Measurements from ENCODE around the gene PODNL1.

PODNL1 gene

DNA sequence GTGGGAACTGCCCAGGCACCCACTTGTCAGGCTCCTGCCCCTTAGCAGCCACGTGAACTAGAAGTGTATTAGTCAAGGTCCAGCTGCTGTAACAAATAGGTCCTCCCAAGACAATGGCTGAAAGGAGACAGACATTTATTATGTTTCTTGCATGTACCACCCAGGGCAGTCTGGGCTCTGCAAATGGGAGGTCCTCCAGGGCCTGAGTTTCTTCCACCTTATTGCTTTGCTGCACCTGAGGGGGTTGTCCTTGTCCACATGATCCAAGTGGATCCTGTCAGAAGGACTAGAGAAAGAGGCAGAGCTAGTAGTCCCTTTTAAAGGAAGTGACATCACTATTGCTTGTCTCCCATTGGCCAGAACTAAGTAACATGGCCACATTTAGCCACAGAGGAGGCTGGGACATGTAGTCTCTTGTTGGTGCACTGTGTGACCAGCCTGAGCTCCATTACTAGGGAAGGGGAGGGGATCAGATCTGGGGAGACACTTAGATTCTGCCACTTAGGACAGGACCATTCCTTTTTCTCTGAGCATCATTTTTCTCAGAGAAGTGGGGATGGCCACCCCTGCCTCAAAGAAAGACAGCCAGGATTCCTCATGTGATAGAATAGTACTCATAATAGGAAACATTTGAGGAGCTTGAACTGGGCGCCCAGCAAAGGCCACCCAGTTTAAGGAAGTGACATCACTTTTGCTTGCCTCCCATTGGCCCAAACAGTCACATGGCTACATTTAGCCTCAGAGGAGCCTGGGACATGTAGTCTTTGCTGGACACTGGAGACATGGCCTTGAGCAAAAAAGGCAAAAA, 17.1 kb downstream of the PODNL1 start:
- no peaks in the 10 kb centered on the region for H3K36me3 ChIP-seq (ENCODE audit: control insufficient read depth, insufficient read depth, low read length)
- H3K9ac ChIP-seq, result no peak overlapping the region
- H3K9me3 ChIP-seq (ENCODE audit: control insufficient read depth, low read length), result no peaks in the 10 kb centered on the region
- no peaks in the 10 kb centered on the region for H3K4me1 ChIP-seq
- H3K4me2 ChIP-seq (ENCODE audit: low read length), result no peak overlapping the region
- no peak overlapping the region for H2AFZ ChIP-seq
- no peak overlapping the region for H3K27ac ChIP-seq
- H3K79me2 ChIP-seq, result no peaks in the 10 kb centered on the region
- no peaks in the 10 kb centered on the region for H3K27me3 ChIP-seq (ENCODE audit: control insufficient read depth, insufficient read depth, low read length)
- no peak overlapping the region for H3K4me3 ChIP-seq (ENCODE audit: low read depth, low read length)
- no peak for TF ChIP-seq CTCF (IDR thresholded peaks at IDR 0.05)

GRCh38 chr19:13920524-13920923, 17.7 kb downstream of the PODNL1 start:
- Histone ChIP-seq H2AFZ (no peak overlapping the region), H3K4me1 (no peaks in the 10 kb centered on the region), H3K9ac (no peak overlapping the region), H3K79me2 (no peaks in the 10 kb centered on the region), H3K9me3 (ENCODE audit: control insufficient read depth, low read length) (no peaks in the 10 kb centered on the region), H3K27me3 (ENCODE audit: control insufficient read depth, insufficient read depth, low read length) (no peaks in the 10 kb centered on the region), H3K27ac (no peak overlapping the region), H3K4me3 (ENCODE audit: low read depth, low read length) (no peak overlapping the region), H3K36me3 (ENCODE audit: control insufficient read depth, insufficient read depth, low read length) (no peaks in the 10 kb centered on the region), H3K4me2 (ENCODE audit: low read length) (no peak overlapping the region)
- no peak for TF ChIP-seq CTCF (IDR thresholded peaks at IDR 0.05)

DNA sequence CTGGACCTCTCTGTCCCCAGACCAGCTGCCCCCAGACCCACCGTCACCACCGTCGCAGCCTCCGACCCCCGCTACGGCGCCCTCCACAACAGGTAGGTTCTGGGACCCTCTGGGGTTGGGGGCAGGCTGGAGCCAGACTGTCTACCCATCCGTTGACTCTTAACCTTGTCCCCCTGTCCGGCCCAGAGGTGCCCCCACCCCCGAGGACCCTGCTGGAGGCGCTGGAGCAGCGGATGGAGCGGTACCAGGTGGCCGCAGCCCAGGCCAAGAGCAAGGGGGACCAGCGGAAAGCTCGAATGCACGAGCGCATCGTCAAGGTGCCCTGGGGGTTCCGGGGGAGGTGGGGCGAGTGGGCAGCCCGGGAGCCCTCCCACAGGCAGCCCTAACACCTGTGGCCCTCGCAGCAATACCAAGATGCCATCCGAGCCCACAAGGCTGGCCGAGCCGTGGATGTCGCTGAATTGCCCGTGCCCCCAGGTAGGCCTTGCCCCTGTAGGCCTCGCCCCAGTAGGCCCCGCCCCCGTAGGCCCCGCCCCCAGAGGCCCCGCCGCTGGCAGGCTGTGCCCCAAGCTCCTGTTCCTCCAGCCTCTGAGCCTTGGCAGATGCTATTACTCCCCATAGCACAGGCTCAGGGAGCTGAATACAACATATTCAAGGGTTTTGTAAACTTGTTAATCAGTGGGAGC, 19.3 kb downstream of the PODNL1 start:
- no peaks in the 10 kb centered on the region for H3K9me3 ChIP-seq (ENCODE audit: control insufficient read depth, low read length)
- H3K36me3 ChIP-seq (ENCODE audit: control insufficient read depth, insufficient read depth, low read length), result no peaks in the 10 kb centered on the region
- no peaks in the 10 kb centered on the region for H3K79me2 ChIP-seq
- H3K27me3 ChIP-seq (ENCODE audit: control insufficient read depth, insufficient read depth, low read length), result no peaks in the 10 kb centered on the region
- no peak overlapping the region for H3K4me3 ChIP-seq (ENCODE audit: low read depth, low read length)
- H3K4me1 ChIP-seq, result no peaks in the 10 kb centered on the region
- no peak for TF ChIP-seq CTCF (IDR thresholded peaks at IDR 0.05)
- no peak overlapping the region for H2AFZ ChIP-seq
- no peak overlapping the region for H3K27ac ChIP-seq
- H3K9ac ChIP-seq, result no peak overlapping the region
- no peak overlapping the region for H3K4me2 ChIP-seq (ENCODE audit: low read length)

GRCh38 chr19:13917888-13918406, 20.3 kb downstream of the PODNL1 start:
- H3K79me2 ChIP-seq, result no peaks in the 10 kb centered on the region
- H3K27me3 ChIP-seq (ENCODE audit: control insufficient read depth, insufficient read depth, low read length), result no peaks in the 10 kb centered on the region
- no peak overlapping the region for H2AFZ ChIP-seq
- no peaks in the 10 kb centered on the region for H3K4me1 ChIP-seq
- H3K9ac ChIP-seq, result no peak overlapping the region
- TF ChIP-seq CTCF (IDR thresholded peaks at IDR 0.05), result no peak
- no peak overlapping the region for H3K4me3 ChIP-seq (ENCODE audit: low read depth, low read length)
- H3K27ac ChIP-seq, result no peak overlapping the region
- H3K4me2 ChIP-seq (ENCODE audit: low read length), result no peak overlapping the region
- no peaks in the 10 kb centered on the region for H3K36me3 ChIP-seq (ENCODE audit: control insufficient read depth, insufficient read depth, low read length)
- H3K9me3 ChIP-seq (ENCODE audit: control insufficient read depth, low read length), result no peaks in the 10 kb centered on the region
